IMR-90 (cell line): Measurements from ENCODE around the gene B4GALT5. TPM values are rescaled to one million over a fixed set of nuclear protein-coding genes. Genes with fewer than 3 reads are reported as not detected.
A peak's percentile ranks its signal among the peaks of the same experiment; 100 is the strongest.

ENCODE experiments used
- ATAC-seq: fragments of 200-7000 bp; cut with Tn5 transposase; 2 replicates; pipeline ENCODE4 v1.9.1; 2020; ENCODE audit warnings: low read depth, mild to moderate bottlenecking, moderate library complexity
- BruUV-seq: library from RNA; stranded (reverse); fragments of 400-500 nt; replicated peaks from 2 replicates; lab custom pipeline; 2021; lab: Mats Ljungman, UMichigan
- CTCF ChIA-PET: fragments of 300-600 bp; formaldehyde crosslinking; extraction: SDS; loops from one replicate; lab custom pipeline; 2021; ENCODE audit warnings: antibody characterized with exemption; lab: Yijun Ruan, JAX
- POLR2A ChIA-PET: fragments of 300-600 bp; sonication (Branson Sonifier 250); formaldehyde crosslinking; loops from one replicate; lab custom pipeline; 2022; ENCODE audit warnings: antibody characterized with exemption; ENCODE audit not compliant: unreplicated experiment; lab: Charles Lee
- DNase-seq: peaks from one replicate; pipeline ENCODE4 v3.0.0; 2013
- H2AFZ ChIP-seq: replicated peaks from 2 replicates; pipeline ENCODE3; 2013; ENCODE audit warnings: low read length, mild to moderate bottlenecking; ENCODE audit not compliant: poor library complexity
- H2AK5ac ChIP-seq: 2 replicates; pipeline ENCODE4 v1.6.1; 2013; ENCODE audit warnings: low read depth, low read length, inconsistent platforms
- H2AK9ac ChIP-seq: replicated peaks from 2 replicates; pipeline ENCODE3; 2013; ENCODE audit warnings: mild to moderate bottlenecking, low read depth, low read length, moderate library complexity; ENCODE audit not compliant: poor library complexity
- H2BK120ac ChIP-seq: 2 replicates; pipeline ENCODE4 v1.6.1; 2013; ENCODE audit warnings: low read depth, low read length, inconsistent platforms
- H2BK15ac ChIP-seq: 3 replicates; pipeline ENCODE4 v1.6.1; 2013; ENCODE audit warnings: low read depth, low read length, inconsistent platforms
- H2BK20ac ChIP-seq: 2 replicates; pipeline ENCODE4 v1.6.1; 2013; ENCODE audit warnings: low read depth, mild to moderate bottlenecking, inconsistent platforms, low read length, moderate library complexity
- H2BK5ac ChIP-seq: 2 replicates; pipeline ENCODE4 v1.6.1; 2013; ENCODE audit warnings: mild to moderate bottlenecking, low read depth, low read length, inconsistent platforms; ENCODE audit not compliant: poor library complexity, severe bottlenecking
- H3K14ac ChIP-seq: replicated peaks from 2 replicates; pipeline ENCODE4 v1.6.1; 2013; ENCODE audit warnings: low read depth, low read length, inconsistent platforms
- H3K18ac ChIP-seq: 2 replicates; pipeline ENCODE4 v1.6.1; 2013; ENCODE audit warnings: low read depth, low read length, control low read depth
- H3K23ac ChIP-seq: 2 replicates; pipeline ENCODE4 v1.6.1; 2013; ENCODE audit warnings: low read depth, low read length, inconsistent platforms
- H3K27ac ChIP-seq: 2 replicates; pipeline ENCODE4 v1.5.1; 2013; ENCODE audit warnings: mild to moderate bottlenecking, control low read depth, low read length; ENCODE audit not compliant: insufficient read depth
- H3K27me3 ChIP-seq: 2 replicates; pipeline ENCODE4 v1.6.1; 2013; ENCODE audit warnings: low read length; ENCODE audit not compliant: control insufficient read depth, insufficient read depth
- H3K36me3 ChIP-seq: 2 replicates; pipeline ENCODE4 v1.6.1; 2013; ENCODE audit warnings: low read length, mixed read lengths; ENCODE audit not compliant: control insufficient read depth, insufficient read depth
- H3K4ac ChIP-seq: 2 replicates; pipeline ENCODE4 v1.6.1; 2013; ENCODE audit warnings: low read depth, low read length, inconsistent platforms
- H3K4me1 ChIP-seq: 2 replicates; pipeline ENCODE4 v1.6.1; 2013; ENCODE audit warnings: low read length, mixed read lengths; ENCODE audit not compliant: control insufficient read depth, insufficient read depth
- H3K4me2 ChIP-seq: 2 replicates; pipeline ENCODE4 v1.6.1; 2013; ENCODE audit warnings: low read depth, mild to moderate bottlenecking, control low read depth, low read length, moderate library complexity
- H3K4me3 ChIP-seq: 2 replicates; pipeline ENCODE4 v1.5.1; 2013; ENCODE audit warnings: low read depth, mild to moderate bottlenecking, control low read depth, low read length, moderate library complexity; ENCODE audit not compliant: insufficient read depth
- H3K56ac ChIP-seq: 2 replicates; pipeline ENCODE4 v1.6.1; 2013; ENCODE audit warnings: low read length, inconsistent platforms; ENCODE audit not compliant: insufficient read depth; ENCODE audit errors: extremely low read depth
- H3K79me1 ChIP-seq, 2 experiments: 2 replicates each; pipeline ENCODE4 v1.6.1; 2013; ENCODE audit warnings: low read length in 2 of 2, inconsistent platforms in 1 of 2, low read depth in 1 of 2
- H3K9ac ChIP-seq: 2 replicates; pipeline ENCODE4 v1.6.1; 2013; ENCODE audit warnings: low read depth, low read length, control low read depth
- H3K9me1 ChIP-seq: 2 replicates; pipeline ENCODE4 v1.6.1; 2013; ENCODE audit warnings: low read length, inconsistent platforms; ENCODE audit not compliant: insufficient read depth
- H3K9me3 ChIP-seq: 2 replicates; pipeline ENCODE4 v1.6.1; 2013; ENCODE audit warnings: low read length; ENCODE audit not compliant: control insufficient read depth, insufficient read depth
- H4K20me1 ChIP-seq: 2 replicates; pipeline ENCODE4 v1.6.1; 2013; ENCODE audit warnings: low read length, inconsistent platforms; ENCODE audit not compliant: insufficient read depth
- H4K5ac ChIP-seq: 2 replicates; pipeline ENCODE4 v1.6.1; 2013; ENCODE audit warnings: mild to moderate bottlenecking, low read depth, low read length, control low read depth
- H4K8ac ChIP-seq, 2 experiments: 2 replicates each; pipeline ENCODE4 v1.6.1; 2013; ENCODE audit warnings: low read depth in 2 of 2, low read length in 2 of 2, control low read depth in 1 of 2, inconsistent platforms in 1 of 2
- H4K91ac ChIP-seq: 2 replicates; pipeline ENCODE4 v1.6.1; 2013; ENCODE audit warnings: low read depth, low read length, inconsistent platforms; ENCODE audit not compliant: insufficient read depth
- BHLHE40 ChIP-seq: fragments of 150-350 bp; IDR thresholded peaks from 2 replicates; pipeline ENCODE4 v1.6.1; 2016; ENCODE audit warnings: mild to moderate bottlenecking, low read depth, low read length
- CEBPB ChIP-seq: IDR thresholded peaks from 2 replicates; pipeline ENCODE4 v1.6.1; 2012; ENCODE audit warnings: low read depth, low read length, improper control_type of control experiment
- CHD1 ChIP-seq: IDR thresholded peaks from 2 replicates; pipeline ENCODE4 v1.6.1; 2012; ENCODE audit warnings: low read depth, low read length, improper control_type of control experiment
- ELK1 ChIP-seq: fragments of 150-350 bp; IDR thresholded peaks from 2 replicates; pipeline ENCODE4 v1.6.1; 2016; ENCODE audit warnings: low read depth, mild to moderate bottlenecking, low read length, moderate library complexity, borderline replicate concordance
- FOS ChIP-seq: fragments of 150-350 bp; IDR thresholded peaks from 2 replicates; pipeline ENCODE4 v1.6.1; 2016; ENCODE audit warnings: low read depth, low read length
- MAFK ChIP-seq: IDR thresholded peaks from 2 replicates; pipeline ENCODE4 v1.6.1; 2012; ENCODE audit warnings: low read depth, low read length, improper control_type of control experiment
- MAZ ChIP-seq: IDR thresholded peaks from 2 replicates; pipeline ENCODE4 v1.6.1; 2012; ENCODE audit warnings: low read depth, mild to moderate bottlenecking, low read length, improper control_type of control experiment, moderate library complexity, borderline replicate concordance
- MXI1 ChIP-seq: IDR thresholded peaks from 2 replicates; pipeline ENCODE4 v1.6.1; 2012; ENCODE audit warnings: low read depth, mild to moderate bottlenecking, low read length, moderate library complexity, borderline replicate concordance
- NFE2L2 ChIP-seq: fragments of 150-350 bp; IDR thresholded peaks from 2 replicates; pipeline ENCODE4 v1.6.1; 2016; ENCODE audit warnings: low read depth, mild to moderate bottlenecking, low read length
- POLR2A ChIP-seq: IDR thresholded peaks from 2 replicates; pipeline ENCODE4 v1.6.1; 2012; ENCODE audit warnings: mild to moderate bottlenecking, low read depth, low read length
- RAD21 ChIP-seq: IDR thresholded peaks from 2 replicates; pipeline ENCODE4 v1.6.1; 2012; ENCODE audit warnings: low read length, improper control_type of control experiment
- RCOR1 ChIP-seq: IDR thresholded peaks from 2 replicates; pipeline ENCODE4 v1.6.1; 2012; ENCODE audit warnings: mild to moderate bottlenecking, low read length, improper control_type of control experiment; ENCODE audit not compliant: insufficient replicate concordance
- RFX5 ChIP-seq: IDR thresholded peaks from 2 replicates; pipeline ENCODE4 v1.8.0; 2012; ENCODE audit warnings: low read depth, mild to moderate bottlenecking, low read length, moderate library complexity
- SMC3 ChIP-seq: fragments of 150-350 bp; IDR thresholded peaks from 2 replicates; pipeline ENCODE4 v1.6.1; 2016; ENCODE audit warnings: low read depth, mild to moderate bottlenecking, antibody characterized with exemption, low read length, moderate library complexity
- WGBS, 2 experiments: methylation state at CpG; one replicate each; pipeline versions ENCODE4 v1.1.5 to v1.1.7; 2013; ENCODE audit warnings: missing lambda C conversion rate in 2 of 2; ENCODE audit not compliant: insufficient read length in 1 of 2; ENCODE audit errors: extremely low coverage in 2 of 2; 5-methylcytosine and 5-hydroxymethylcytosine counted together
- dilution Hi-C: fragments of 300-500 bp; cut with HindIII; formaldehyde crosslinking; loops from one replicate; pipeline ENCODE4 v1.14.3; 2018; ENCODE audit warnings: low sequenced_read_pairs; ENCODE audit not compliant: unreplicated experiment
- in situ Hi-C: fragments of 300-500 bp; cut with MboI; formaldehyde crosslinking; loops from 3 replicates; pipeline ENCODE4 v1.14.3; 2019; ENCODE audit warnings: low sequenced_read_pairs, inconsistent platforms, mixed read lengths
- intact Hi-C: fragments of 100-400 bp; cut with micrococcal nuclease; formaldehyde crosslinking; loops from 2 replicates; pipeline ENCODE4 v1.10.0; 2022
- polyA plus RNA-seq, 3 experiments: library from polyadenylated mRNA; depleted of rRNA; stranded (reverse); fragments of >200 nt; gene quantifications; 2 replicates each; pipeline ENCODE4 v1.2.3, GENCODE V29; 2012; ENCODE audit warnings: low replicate concordance in 1 of 3
- total RNA-seq: library from RNA; depleted of rRNA; stranded (reverse); fragments of >200 nt; gene quantifications from 2 replicates; pipeline ENCODE4 v1.2.3, GENCODE V29; 2012
- TF ChIP-seq, protein P1 (sequence below): fragments of 150-350 bp; IDR thresholded peaks from 2 replicates; pipeline ENCODE4 v1.6.1; 2017; ENCODE audit warnings: mild to moderate bottlenecking, antibody characterized with exemption, low read length, low read depth
- TF ChIP-seq, protein P2 (sequence below): conservative IDR thresholded peaks from 2 replicates; pipeline ENCODE4 v1.5.1; 2012; ENCODE audit warnings: mild to moderate bottlenecking, low read depth, low read length, improper control_type of control experiment

Gene B4GALT5
- total and polyA plus RNA-seq, 2 of the 4 experiments (the other 2 are of a cell fraction), result 11.3 to 20.4 TPM

DNA sequence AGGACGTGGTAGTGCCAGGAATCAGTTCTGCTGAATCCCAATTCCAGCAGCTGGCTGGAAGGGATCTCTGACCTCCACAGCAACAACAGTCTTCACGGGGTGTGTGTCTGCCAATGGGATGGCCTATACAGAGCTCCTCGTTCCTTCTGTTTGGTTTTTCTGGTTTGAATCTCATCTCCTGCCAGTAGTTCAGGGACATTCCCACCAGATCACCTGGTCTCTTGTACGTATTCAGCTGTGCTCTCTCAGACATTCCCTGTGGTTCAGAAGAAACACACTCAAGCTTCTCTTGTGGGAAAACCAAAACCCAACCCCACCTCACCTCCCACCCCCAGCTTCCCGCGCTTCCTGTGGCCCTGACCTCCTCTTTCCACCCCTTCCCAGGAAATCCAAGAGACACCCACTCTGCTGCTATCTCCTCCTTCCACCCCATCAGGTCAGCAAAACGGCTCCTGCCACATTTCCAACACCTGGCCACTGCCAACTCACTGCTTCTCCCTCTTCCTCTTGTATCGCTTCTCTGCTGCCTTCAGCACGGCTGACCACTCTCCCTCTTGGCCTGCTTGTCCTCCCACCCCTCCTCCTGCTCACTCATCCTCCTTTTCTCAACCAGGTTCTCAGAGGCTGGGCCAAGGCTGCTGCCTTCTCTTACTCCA is 82.5 kb downstream of the B4GALT5 start:
- Histone ChIP-seq H3K56ac (no peak overlapping the region), H3K14ac (no peak overlapping the region), H3K9me3 (peaks cover 5% of the 10 kb centered on the region; the same call in 1 of the 2 replicates), H3K36me3 (peaks cover 18% of the 10 kb centered on the region), H3K9me1 (no peaks in the 10 kb centered on the region; the same call in 1 of the 2 replicates), H2BK15ac (no peak overlapping the region), H2BK20ac (no peak overlapping the region), H2AK9ac (no peak overlapping the region), H3K4me1 (no peaks in the 10 kb centered on the region), H3K4me2 (no peak overlapping the region), H4K8ac (no peak overlapping the region), H3K23ac (no peak overlapping the region), H3K4ac (no peak overlapping the region), H3K27ac (no peak overlapping the region), H2BK120ac (no peak overlapping the region), H2AK5ac (0 out of 2 replicates have a peak overlapping the region, but pooled peaks have one; percentile 13), H4K5ac (no peak overlapping the region), H2BK5ac (no peak overlapping the region), H3K27me3 (peaks cover 8% of the 10 kb centered on the region), H2AFZ (no peak overlapping the region), H4K91ac (no peak overlapping the region), H3K9ac (no peak overlapping the region), H3K79me1 (0 out of 4 replicates have a peak, but pooled peaks cover 0 to 5% of the 10 kb centered on the region in 2 experiments), H3K18ac (no peak overlapping the region), H4K20me1 (no peaks in the 10 kb centered on the region), H3K4me3 (no peak overlapping the region)
- intact Hi-C loops (no loop called here), in situ Hi-C loops (no loop called here), dilution Hi-C loops (no loop called here)
- WGBS, 2 experiments, result 46% methylated on average over 6 of the region's 9 CpGs; no CpG with 5 or more reads in 1 of the 2 experiments
- ATAC-seq (peak; percentile 37; the same call in 1 of the 2 replicates), DNase-seq (peak; percentile 44)
- BruUV-seq, result no TSS peak
- no peak for TF ChIP-seq RCOR1
- no peak for TF ChIP-seq RAD21
- TF ChIP-seq RFX5, result no peak
- no peak for TF ChIP-seq ELK1
- TF ChIP-seq SMC3, result no peak
- TF ChIP-seq CHD1, result no peak
- TF ChIP-seq MAZ, result no peak
- TF ChIP-seq NFE2L2, result no peak
- TF ChIP-seq MXI1, result no peak
- TF ChIP-seq MAFK, result no peak
- no peak for TF ChIP-seq CEBPB
- TF ChIP-seq, protein P1, sequence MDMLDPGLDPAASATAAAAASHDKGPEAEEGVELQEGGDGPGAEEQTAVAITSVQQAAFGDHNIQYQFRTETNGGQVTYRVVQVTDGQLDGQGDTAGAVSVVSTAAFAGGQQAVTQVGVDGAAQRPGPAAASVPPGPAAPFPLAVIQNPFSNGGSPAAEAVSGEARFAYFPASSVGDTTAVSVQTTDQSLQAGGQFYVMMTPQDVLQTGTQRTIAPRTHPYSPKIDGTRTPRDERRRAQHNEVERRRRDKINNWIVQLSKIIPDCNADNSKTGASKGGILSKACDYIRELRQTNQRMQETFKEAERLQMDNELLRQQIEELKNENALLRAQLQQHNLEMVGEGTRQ, result no peak
- no peak for TF ChIP-seq FOS
- TF ChIP-seq, protein P2, sequence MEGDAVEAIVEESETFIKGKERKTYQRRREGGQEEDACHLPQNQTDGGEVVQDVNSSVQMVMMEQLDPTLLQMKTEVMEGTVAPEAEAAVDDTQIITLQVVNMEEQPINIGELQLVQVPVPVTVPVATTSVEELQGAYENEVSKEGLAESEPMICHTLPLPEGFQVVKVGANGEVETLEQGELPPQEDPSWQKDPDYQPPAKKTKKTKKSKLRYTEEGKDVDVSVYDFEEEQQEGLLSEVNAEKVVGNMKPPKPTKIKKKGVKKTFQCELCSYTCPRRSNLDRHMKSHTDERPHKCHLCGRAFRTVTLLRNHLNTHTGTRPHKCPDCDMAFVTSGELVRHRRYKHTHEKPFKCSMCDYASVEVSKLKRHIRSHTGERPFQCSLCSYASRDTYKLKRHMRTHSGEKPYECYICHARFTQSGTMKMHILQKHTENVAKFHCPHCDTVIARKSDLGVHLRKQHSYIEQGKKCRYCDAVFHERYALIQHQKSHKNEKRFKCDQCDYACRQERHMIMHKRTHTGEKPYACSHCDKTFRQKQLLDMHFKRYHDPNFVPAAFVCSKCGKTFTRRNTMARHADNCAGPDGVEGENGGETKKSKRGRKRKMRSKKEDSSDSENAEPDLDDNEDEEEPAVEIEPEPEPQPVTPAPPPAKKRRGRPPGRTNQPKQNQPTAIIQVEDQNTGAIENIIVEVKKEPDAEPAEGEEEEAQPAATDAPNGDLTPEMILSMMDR, result no peak
- TF ChIP-seq POLR2A, result no peak
- TF ChIP-seq BHLHE40, result no peak
- CTCF ChIA-PET, result no interaction called here
- POLR2A ChIA-PET, result no interaction called here
